ENCODE results near the gene ATG7.

ATG7 gene

DNA sequence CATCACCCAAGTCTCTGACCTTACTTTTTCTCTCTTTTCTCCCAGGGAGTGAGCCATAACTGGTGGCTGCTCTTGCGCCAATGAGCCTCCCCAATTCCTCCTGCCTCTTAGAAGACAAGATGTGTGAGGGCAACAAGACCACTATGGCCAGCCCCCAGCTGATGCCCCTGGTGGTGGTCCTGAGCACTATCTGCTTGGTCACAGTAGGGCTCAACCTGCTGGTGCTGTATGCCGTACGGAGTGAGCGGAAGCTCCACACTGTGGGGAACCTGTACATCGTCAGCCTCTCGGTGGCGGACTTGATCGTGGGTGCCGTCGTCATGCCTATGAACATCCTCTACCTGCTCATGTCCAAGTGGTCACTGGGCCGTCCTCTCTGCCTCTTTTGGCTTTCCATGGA, 13.2 kb upstream of the ATG7 start:
- no peaks in the 10 kb centered on the region for H3K9me3 ChIP-seq (ENCODE audit: insufficient read depth, low read depth, low read length)
- H3K36me3 ChIP-seq (ENCODE audit: insufficient read depth, low read depth, low read length) = no peaks in the 10 kb centered on the region
- H3K4me1 ChIP-seq (ENCODE audit: insufficient read depth, low read length) = no peaks in the 10 kb centered on the region
- peaks cover 23% of the 10 kb centered on the region; the same call in 1 of the 2 replicates for H3K27me3 ChIP-seq (ENCODE audit: insufficient read depth, low read length)
- H3K4me3 ChIP-seq (ENCODE audit: low read length) = no peak overlapping the region
- H3K27ac ChIP-seq (ENCODE audit: low read length) = no peak overlapping the region
- H3K9ac ChIP-seq (ENCODE audit: low read depth, low read length) = no peak overlapping the region

- Histone ChIP-seq H3K9ac (ENCODE audit: low read depth, low read length) (no peak overlapping the region), H3K9me3 (ENCODE audit: insufficient read depth, low read depth, low read length) (no peaks in the 10 kb centered on the region), H3K36me3 (ENCODE audit: insufficient read depth, low read depth, low read length) (no peaks in the 10 kb centered on the region), H3K4me1 (ENCODE audit: insufficient read depth, low read length) (no peaks in the 10 kb centered on the region), H3K4me3 (ENCODE audit: low read length) (no peak overlapping the region), H3K27ac (ENCODE audit: low read length) (no peak overlapping the region), H3K27me3 (ENCODE audit: insufficient read depth, low read length) (peaks cover 34% of the 10 kb centered on the region)
Observed at GRCh38 chr3:11260460-11260859, 11.7 kb upstream of the ATG7 start.

DNA sequence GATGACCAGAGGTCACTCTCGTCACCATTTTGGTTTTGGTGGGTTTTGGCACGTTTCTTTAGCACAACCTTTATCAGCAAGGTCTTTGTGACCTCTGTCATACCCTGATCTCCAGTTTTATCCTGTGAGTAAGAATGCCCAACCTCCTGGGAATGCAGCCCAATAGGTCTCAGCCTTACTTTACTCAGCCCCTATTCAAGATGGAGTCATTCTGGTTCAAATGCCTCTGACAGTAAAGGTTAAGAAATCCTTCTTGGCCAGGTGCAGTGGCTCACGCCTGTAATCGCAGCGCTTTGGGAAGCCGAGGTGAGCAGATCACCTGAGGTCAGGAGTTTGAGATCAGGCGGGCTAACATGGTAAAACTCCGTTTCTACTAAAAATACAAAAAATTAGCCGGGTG, 3.2 kb upstream of the ATG7 start:
- no peaks in the 10 kb centered on the region for H3K9me3 ChIP-seq (ENCODE audit: insufficient read depth, low read depth, low read length)
- no peak overlapping the region for H3K4me3 ChIP-seq (ENCODE audit: low read length)
- H3K27ac ChIP-seq (ENCODE audit: low read length) = no peak overlapping the region
- peaks cover 3% of the 10 kb centered on the region; the same call in 1 of the 2 replicates for H3K4me1 ChIP-seq (ENCODE audit: insufficient read depth, low read length)
- H3K27me3 ChIP-seq (ENCODE audit: insufficient read depth, low read length) = peaks cover 14% of the 10 kb centered on the region
- H3K36me3 ChIP-seq (ENCODE audit: insufficient read depth, low read depth, low read length) = no peaks in the 10 kb centered on the region
- H3K9ac ChIP-seq (ENCODE audit: low read depth, low read length) = no peak overlapping the region

DNA sequence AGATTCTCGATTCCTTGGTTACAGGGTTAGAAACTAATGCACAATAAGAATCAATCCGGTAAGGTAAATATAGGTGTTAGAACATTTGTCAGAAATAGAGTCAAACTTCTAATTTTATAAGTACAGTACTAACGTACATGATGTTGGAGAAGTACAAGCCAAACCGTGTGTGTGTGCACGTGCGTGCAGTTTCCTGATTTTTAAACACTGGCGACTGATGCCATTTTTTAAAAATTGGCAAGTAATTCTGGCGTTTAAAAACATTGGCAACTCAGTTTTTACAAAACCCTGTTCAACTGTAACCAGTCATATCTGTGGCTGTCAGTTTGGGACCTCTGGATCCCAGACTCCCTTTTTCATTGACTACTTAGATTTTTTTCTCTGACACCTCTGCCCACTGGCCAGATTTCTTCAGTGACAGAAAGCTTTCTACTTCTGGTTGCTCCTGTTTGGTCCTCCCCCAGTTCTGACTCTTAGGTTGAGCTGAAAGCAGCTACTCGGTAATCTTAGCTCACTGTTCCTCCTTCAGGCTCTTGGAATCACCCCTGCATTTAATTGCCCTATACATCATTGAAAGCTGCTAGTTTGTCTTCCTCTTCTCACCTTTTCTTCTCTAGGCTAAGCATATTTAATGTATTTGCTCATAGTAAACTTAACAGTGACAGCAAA, 843 bp downstream of the ATG7 start:
- H3K4me1 ChIP-seq (ENCODE audit: insufficient read depth, low read length) = peaks cover 3% of the 10 kb centered on the region; the same call in 1 of the 2 replicates
- no peaks in the 10 kb centered on the region for H3K36me3 ChIP-seq (ENCODE audit: insufficient read depth, low read depth, low read length)
- H3K27me3 ChIP-seq (ENCODE audit: insufficient read depth, low read length) = no peaks in the 10 kb centered on the region
- no peak overlapping the region for H3K27ac ChIP-seq (ENCODE audit: low read length)
- peak overlapping the region; percentile 95 for H3K9ac ChIP-seq (ENCODE audit: low read depth, low read length)
- H3K9me3 ChIP-seq (ENCODE audit: insufficient read depth, low read depth, low read length) = no peaks in the 10 kb centered on the region; the same call in 1 of the 2 replicates
- peak overlapping the region; percentile 96 for H3K4me3 ChIP-seq (ENCODE audit: low read length)

GRCh38 chr3:11273891-11274291, 1.7 kb downstream of the ATG7 start:
- Histone ChIP-seq H3K4me3 (ENCODE audit: low read length) (no peak overlapping the region), H3K36me3 (ENCODE audit: insufficient read depth, low read depth, low read length) (no peaks in the 10 kb centered on the region), H3K27ac (ENCODE audit: low read length) (no peak overlapping the region), H3K27me3 (ENCODE audit: insufficient read depth, low read length) (no peaks in the 10 kb centered on the region), H3K9ac (ENCODE audit: low read depth, low read length) (no peak overlapping the region), H3K9me3 (ENCODE audit: insufficient read depth, low read depth, low read length) (no peaks in the 10 kb centered on the region; the same call in 1 of the 2 replicates), H3K4me1 (ENCODE audit: insufficient read depth, low read length) (peaks cover 3% of the 10 kb centered on the region; the same call in 1 of the 2 replicates)

DNA sequence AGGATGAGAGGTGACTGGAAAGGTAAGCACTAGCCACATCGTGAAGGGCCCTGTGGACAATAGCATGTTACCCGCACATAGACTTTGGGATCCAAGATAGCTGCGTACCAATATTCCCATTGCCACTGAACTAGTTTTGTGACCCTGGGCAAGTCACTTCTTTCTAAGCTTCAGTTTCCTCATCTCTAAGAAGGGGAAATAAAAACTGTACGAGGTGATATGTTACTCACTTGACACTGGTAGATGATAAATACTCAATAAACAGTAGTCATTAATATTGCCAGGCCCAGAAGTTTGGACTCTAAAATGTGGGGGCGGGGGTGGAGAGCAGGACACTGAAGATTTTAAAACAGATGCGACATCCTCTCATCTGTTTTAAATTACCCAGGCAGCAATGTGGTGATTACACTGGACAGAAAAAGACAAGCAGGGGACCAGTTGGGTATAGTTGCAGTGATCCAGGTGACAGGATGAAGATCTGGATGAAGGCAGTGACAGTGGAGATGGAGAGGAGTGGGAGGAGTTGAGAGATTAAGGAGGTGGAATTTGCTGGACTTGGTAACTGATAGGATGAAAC, 2.5 kb downstream of the ATG7 start:
- no peak overlapping the region for H3K4me3 ChIP-seq (ENCODE audit: low read length)
- no peaks in the 10 kb centered on the region; the same call in 1 of the 2 replicates for H3K9me3 ChIP-seq (ENCODE audit: insufficient read depth, low read depth, low read length)
- H3K36me3 ChIP-seq (ENCODE audit: insufficient read depth, low read depth, low read length) = no peaks in the 10 kb centered on the region
- no peaks in the 10 kb centered on the region for H3K27me3 ChIP-seq (ENCODE audit: insufficient read depth, low read length)
- H3K4me1 ChIP-seq (ENCODE audit: insufficient read depth, low read length) = peaks cover 3% of the 10 kb centered on the region; the same call in 1 of the 2 replicates
- H3K9ac ChIP-seq (ENCODE audit: low read depth, low read length) = no peak overlapping the region
- H3K27ac ChIP-seq (ENCODE audit: low read length) = no peak overlapping the region

DNA sequence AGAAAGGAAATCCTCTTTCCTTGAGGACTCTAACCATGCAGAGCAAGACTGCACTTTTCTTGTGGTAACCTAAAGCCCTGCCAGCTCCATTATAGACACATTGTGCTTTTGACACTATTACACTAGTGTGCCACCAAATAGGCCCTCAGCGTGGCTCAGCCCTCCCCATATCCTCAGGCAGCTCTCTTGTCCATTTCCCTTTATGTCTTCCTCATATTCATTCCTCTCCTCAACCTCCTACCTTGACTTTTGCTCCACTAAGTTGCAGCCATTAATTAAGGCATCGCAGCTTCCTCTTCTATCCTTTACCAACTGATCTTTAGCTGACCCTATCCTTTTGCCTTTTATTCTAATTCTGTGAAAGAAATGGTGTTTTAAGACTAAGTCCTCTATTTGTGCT, 3.7 kb downstream of the ATG7 start:
- Histone ChIP-seq H3K9ac (ENCODE audit: low read depth, low read length) (no peak overlapping the region), H3K4me1 (ENCODE audit: insufficient read depth, low read length) (peaks cover 3% of the 10 kb centered on the region; the same call in 1 of the 2 replicates), H3K27me3 (ENCODE audit: insufficient read depth, low read length) (no peaks in the 10 kb centered on the region), H3K36me3 (ENCODE audit: insufficient read depth, low read depth, low read length) (no peaks in the 10 kb centered on the region), H3K4me3 (ENCODE audit: low read length) (no peak overlapping the region), H3K9me3 (ENCODE audit: insufficient read depth, low read depth, low read length) (no peaks in the 10 kb centered on the region; the same call in 1 of the 2 replicates), H3K27ac (ENCODE audit: low read length) (no peak overlapping the region)

DNA sequence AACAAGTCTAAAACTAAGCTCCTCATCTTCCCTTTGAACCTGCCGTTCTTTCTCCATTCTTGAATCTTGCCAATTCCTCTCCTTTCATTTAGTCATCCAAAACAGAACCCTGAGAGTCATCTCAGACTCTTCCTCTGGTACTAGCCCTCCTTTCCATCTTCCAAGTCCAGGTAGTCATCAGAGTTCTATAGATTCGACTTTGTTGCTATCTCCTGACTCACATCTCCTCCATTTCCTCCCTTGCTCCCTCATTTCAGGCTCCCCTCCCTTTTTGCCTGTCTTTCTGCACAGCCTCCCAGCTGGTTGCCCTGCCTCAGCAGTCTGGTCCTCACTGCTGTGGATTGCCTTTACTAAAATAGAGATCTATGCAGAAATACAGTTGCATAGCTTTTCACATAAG, 4.7 kb downstream of the ATG7 start:
- Histone ChIP-seq H3K36me3 (ENCODE audit: insufficient read depth, low read depth, low read length) (0 out of 2 replicates have a peak, but pooled peaks cover under 1% of the 10 kb centered on the region), H3K4me1 (ENCODE audit: insufficient read depth, low read length) (peaks cover 3% of the 10 kb centered on the region; the same call in 1 of the 2 replicates)

GRCh38 chr3:11282250-11283138, 10.3 kb downstream of the ATG7 start:
- Histone ChIP-seq H3K4me1 (ENCODE audit: insufficient read depth, low read length) (no peaks in the 10 kb centered on the region), H3K27me3 (ENCODE audit: insufficient read depth, low read length) (no peaks in the 10 kb centered on the region), H3K36me3 (ENCODE audit: insufficient read depth, low read depth, low read length) (0 out of 2 replicates have a peak, but pooled peaks cover 10% of the 10 kb centered on the region), H3K9me3 (ENCODE audit: insufficient read depth, low read depth, low read length) (no peaks in the 10 kb centered on the region), H3K4me3 (ENCODE audit: low read length) (no peak overlapping the region), H3K27ac (ENCODE audit: low read length) (no peak overlapping the region), H3K9ac (ENCODE audit: low read depth, low read length) (no peak overlapping the region)

More for the DNA sequence above, 4.7 kb downstream of the ATG7 start:
- H3K4me3 ChIP-seq (ENCODE audit: low read length) = no peak overlapping the region
- H3K27ac ChIP-seq (ENCODE audit: low read length) = no peak overlapping the region
- no peak overlapping the region for H3K9ac ChIP-seq (ENCODE audit: low read depth, low read length)
- no peaks in the 10 kb centered on the region; the same call in 1 of the 2 replicates for H3K9me3 ChIP-seq (ENCODE audit: insufficient read depth, low read depth, low read length)
- no peaks in the 10 kb centered on the region for H3K27me3 ChIP-seq (ENCODE audit: insufficient read depth, low read length)

DNA sequence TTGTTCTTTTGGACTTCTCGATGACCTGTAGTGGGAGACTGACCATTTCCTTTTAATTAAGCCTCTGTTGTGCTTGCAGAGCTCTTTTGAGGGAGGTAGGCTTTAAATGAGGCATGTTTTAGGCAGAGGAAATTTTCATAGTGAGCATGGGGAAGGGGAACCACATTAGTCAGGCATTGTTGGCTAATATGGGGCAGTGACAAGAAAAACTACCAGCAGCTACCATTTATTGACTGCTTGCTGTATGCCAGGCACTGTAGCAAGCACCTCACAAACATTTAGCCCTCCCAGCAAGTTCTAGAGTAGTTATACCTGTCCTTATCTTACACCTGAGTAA, 10.9 kb downstream of the ATG7 start:
- Histone ChIP-seq H3K9ac (ENCODE audit: low read depth, low read length) (no peak overlapping the region), H3K27ac (ENCODE audit: low read length) (no peak overlapping the region), H3K9me3 (ENCODE audit: insufficient read depth, low read depth, low read length) (no peaks in the 10 kb centered on the region), H3K4me3 (ENCODE audit: low read length) (no peak overlapping the region), H3K27me3 (ENCODE audit: insufficient read depth, low read length) (no peaks in the 10 kb centered on the region), H3K36me3 (ENCODE audit: insufficient read depth, low read depth, low read length) (0 out of 2 replicates have a peak, but pooled peaks cover 10% of the 10 kb centered on the region), H3K4me1 (ENCODE audit: insufficient read depth, low read length) (no peaks in the 10 kb centered on the region)

DNA sequence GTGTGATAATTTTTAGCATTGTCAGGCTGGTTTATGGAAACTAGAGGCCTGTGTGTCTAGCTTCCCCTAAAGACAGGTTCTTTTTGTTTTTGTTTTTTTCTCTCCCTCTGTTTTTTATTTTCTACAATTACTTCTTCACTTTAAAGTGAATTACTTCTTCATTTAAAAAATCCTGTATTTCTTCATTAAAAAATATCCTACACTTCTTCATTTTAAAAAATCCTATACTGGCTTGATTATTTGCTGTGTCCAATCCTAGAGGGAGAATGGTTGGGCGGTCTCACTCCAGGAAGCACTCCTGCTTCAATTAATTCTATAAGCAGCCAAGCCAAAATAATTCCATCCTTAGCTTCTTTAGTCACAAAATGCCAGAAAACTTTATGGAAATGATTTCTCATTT, 11.8 kb downstream of the ATG7 start:
- H3K27me3 ChIP-seq (ENCODE audit: insufficient read depth, low read length) = no peaks in the 10 kb centered on the region
- H3K4me3 ChIP-seq (ENCODE audit: low read length) = no peak overlapping the region
- 0 out of 2 replicates have a peak, but pooled peaks cover 10% of the 10 kb centered on the region for H3K36me3 ChIP-seq (ENCODE audit: insufficient read depth, low read depth, low read length)
- H3K4me1 ChIP-seq (ENCODE audit: insufficient read depth, low read length) = no peaks in the 10 kb centered on the region
- H3K9me3 ChIP-seq (ENCODE audit: insufficient read depth, low read depth, low read length) = no peaks in the 10 kb centered on the region
- no peak overlapping the region for H3K27ac ChIP-seq (ENCODE audit: low read length)
- no peak overlapping the region for H3K9ac ChIP-seq (ENCODE audit: low read depth, low read length)
